CD4-positive, alpha-beta T cell treated with Interleukin-17A for 4 hours (primary cell): ENCODE measurements around the gene SYMPK.
A peak's percentile ranks its signal among the peaks of the same experiment; 100 is the strongest.
"Not testable (repeated sequence)": the region's sequence is repeated elsewhere in the genome, so short reads cannot be mapped to it uniquely, and the experiment has no call there.

Experiments used
- DNase-seq: peaks from one replicate; pipeline ENCODE4 v3.0.0-alpha.2; 2020; ENCODE audit warnings: mixed read lengths

Gene SYMPK

DNA sequence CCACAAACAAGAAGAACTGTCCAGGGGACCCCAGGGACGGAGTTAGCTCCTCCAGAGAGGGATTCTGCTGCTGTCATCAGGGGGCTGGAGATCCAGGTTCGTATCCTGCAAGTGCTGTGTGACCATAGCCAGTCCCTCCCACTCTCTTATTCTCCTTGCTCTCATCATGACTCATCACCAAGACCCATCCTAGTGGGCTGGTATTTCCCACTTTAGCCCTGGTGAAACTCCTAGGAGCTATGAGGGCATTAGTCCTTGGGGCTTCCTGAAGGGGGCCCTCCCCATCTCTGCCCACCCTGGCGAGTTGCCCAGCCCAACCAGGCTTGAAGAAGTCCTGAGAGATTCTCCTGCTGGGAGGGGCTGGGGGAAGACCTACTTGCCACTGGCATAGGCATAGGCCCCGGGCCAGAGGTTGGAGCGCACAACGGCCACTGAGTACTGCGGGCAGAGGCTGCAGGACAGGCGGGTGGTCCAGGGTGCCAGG, 62.8 kb downstream of the SYMPK start:
- DNase-seq = no peak

DNA sequence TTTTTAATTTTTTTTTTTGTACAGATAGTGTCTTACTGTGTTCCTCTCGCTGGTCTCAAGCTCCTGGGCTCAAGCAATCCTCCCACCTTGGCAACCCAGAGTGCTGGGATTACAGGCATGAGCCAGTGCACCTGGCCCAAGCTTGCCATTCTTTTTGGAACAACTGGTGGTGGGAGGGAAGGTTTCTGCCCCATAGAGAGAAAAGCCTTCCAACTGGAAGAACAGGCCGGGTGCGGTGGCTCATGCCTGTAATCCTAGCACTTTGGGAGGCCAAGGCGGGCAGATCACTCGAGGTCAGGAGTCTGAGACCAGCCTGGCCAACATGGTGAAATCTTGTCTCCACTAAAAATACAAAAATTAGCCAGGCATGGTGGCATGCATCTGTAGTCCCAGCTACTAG, 63.4 kb downstream of the SYMPK start:
- DNase-seq = not testable (repeated sequence)

DNA sequence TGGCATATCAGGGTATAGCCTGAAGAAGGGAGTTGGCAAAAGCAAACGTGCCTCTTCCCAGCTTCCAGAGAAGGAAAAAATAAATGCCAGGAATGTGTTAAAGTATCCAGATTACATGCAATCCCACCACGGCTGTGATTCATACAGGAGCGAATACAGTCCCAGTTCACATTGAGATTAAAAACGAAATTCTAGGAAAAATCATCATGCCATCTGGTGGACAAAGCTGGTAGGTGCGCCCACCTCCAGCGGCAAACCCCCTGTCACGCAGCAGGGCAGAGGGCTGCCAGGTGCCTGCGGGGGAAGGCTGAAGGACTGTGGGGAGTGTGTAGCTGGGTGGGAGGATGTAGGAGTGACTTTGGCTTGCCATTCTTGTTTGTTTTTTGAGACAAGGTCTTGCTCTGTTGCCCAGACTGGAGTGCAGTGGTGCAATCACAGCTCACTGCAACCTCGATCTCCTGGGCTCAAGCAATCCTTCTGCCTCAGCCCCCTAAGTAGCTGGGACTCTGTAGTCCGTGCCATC, 63.9 kb downstream of the SYMPK start:
- peak; percentile 73 for DNase-seq

GRCh38 chr19:45794627-45795026, 68.3 kb downstream of the SYMPK start:
- DNase-seq = no peak

GRCh38 chr19:45793876-45794275, 69.1 kb downstream of the SYMPK start:
- no peak for DNase-seq

DNA sequence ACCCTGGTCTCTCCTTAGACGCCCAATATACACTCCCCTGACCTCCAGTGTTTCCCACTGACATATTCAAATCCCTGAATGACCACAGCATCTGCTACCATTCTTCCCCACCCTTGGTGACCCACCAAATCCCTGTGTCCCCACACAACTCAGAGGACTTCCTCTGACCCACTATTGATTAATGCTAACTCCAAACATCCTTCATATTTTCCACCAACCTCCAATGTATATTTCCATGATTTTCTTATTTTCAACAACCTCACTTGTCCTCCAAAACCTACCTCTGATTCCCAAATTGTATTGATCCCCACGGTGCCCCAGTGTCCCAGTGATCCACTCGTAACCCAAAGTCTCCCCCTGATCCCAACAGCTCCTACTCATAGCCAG, 69.8 kb downstream of the SYMPK start:
- no peak for DNase-seq

DNA sequence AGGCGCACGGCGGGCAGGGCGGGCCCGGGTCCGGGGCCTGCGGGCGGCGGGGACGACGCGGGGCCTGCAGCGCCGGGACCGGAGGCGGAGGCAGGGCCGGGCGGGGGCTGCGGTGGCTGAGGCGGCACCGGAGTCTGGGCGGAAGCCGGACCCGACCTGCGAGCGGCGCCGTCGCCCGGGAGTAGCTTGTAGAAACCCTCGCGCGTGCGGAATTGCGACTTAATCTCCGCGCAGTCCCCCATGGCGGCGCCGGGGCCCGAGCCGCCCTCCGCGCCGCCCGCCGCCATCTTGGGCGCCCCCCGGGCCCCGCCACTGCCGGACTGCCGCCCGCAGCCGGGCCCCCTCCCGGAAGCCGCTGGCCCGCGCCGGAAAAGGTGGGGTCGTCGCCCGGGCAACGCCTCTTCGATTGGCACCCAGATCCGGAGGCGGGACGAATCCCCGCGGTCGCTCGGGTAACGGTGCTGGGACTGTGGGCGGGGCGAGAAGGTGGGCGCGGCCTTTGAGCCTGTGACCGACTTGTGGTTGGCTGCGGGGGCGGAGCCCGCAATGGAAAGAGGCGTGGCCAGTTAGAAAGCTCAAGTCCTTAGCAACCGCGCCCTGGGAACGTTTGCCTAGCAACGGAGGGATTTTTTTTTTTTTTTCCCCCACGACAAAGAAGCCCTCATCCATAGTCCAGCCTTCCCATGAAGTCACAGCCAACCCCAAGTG, 70.3 kb downstream of the SYMPK start, which contains the start of gene DMWD:
DMWD (minus strand) TSS at position 376 of the 708 bp plus-strand sequence; CDS start at position 287, 89 bp downstream.
- DNase-seq = peak; percentile 100

GRCh38 chr19:45791744-45792469, 71.0 kb downstream of the SYMPK start:
- no peak for DNase-seq

DNA sequence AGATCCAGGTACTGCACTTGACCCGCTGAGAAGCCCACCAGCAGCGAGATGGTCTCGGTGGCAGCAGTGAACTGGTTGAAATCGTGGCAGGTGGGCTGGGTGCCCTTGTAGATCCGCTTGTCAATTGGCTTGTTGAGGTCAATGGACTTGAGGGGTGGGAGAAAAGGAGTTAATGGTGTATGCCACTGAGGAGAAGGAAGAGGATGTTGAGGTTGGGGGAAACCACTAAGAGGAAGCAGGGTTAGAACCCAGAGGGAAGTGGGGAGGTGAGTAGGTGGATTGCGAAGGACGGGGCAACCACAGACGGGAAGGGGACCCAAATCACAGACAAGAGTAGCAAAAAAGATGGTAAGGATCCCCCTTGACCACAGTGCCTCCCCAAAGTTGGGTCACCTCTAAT, 72.0 kb downstream of the SYMPK start:
- DNase-seq = peak; percentile 52

GRCh38 chr19:45789035-45789786, 73.7 kb downstream of the SYMPK start:
- no peak for DNase-seq

DNA sequence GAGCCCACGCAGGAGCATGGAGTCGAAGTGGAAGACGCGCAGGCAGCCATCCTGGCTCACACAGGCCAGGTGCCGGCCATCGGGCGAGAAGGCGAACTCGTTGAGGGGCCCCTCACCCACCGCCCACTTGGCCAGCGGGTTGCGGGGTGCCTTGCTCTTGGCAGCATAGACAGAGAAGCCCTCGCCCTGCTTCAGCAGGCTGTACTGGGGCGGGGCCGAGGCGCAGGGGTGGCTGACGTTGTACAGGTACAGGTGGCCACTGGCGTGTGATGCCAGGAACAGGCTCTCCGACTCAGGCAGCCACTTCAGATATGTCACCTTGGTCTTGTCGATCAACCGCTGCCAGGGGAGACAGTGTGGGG, 76.4 kb downstream of the SYMPK start:
- DNase-seq = no peak

DNA sequence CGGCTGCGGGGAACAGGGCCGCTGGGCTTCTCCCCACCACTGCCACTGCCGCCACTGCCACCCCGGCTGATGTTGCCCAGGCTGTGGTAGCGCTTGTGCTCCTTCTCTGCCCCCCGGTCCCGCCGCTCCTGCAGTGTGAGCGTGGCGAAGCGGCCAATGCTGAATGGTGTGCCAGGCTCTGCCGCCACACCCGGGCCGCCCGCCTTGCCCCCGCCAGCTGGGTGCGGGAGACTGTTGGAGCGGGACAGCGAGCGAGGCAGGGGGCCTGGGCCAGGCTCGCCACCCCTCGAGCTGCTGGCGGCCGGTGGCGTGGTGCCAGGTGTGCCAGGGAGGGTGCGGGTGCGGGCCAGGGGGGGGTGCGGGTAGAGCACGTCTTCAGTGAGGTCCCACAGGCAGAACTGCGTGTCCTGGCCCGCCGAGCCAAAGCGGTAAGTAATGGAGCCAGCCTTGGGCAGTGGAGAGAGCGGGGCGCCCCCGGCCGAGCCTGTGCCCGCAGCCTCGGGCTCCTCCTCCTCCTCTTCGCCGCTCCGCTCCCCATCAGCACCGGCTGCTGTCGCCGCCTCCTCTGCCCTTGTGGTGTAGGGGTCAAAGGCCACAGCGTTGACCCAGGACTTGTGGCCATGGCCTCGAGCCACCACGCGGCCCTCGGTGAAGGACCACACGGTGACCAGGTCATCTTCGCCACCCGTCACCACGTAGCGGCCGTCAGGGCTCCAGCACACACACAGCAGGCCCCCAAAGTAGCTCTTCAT, 77.0 kb downstream of the SYMPK start:
- DNase-seq = no peak

GRCh38 chr19:45785097-45785496, 77.8 kb downstream of the SYMPK start:
- DNase-seq = no peak

DNA sequence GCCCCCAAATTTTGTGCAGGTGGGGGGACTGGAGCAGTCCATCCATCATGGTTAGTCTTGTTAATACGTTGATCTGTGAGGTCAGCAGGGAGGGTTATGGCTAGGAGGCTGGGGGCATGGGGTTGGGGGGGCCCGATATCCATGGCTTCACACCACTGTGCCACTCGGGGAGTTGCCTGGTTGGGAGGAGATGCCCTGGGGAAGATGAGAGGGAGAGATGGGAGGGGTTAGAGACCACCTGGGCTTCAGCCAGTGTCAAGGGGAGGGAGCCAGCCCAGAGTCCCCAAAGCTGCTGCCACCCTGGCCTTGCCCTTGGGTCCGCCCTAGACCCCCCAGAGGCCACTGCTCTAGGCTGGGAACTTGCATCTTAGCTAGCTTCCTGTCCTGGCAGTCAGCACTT, 78.9 kb downstream of the SYMPK start:
- no peak for DNase-seq

- DNase-seq = no peak
Observed at GRCh38 chr19:45782820-45783785, 79.8 kb downstream of the SYMPK start.

DNA sequence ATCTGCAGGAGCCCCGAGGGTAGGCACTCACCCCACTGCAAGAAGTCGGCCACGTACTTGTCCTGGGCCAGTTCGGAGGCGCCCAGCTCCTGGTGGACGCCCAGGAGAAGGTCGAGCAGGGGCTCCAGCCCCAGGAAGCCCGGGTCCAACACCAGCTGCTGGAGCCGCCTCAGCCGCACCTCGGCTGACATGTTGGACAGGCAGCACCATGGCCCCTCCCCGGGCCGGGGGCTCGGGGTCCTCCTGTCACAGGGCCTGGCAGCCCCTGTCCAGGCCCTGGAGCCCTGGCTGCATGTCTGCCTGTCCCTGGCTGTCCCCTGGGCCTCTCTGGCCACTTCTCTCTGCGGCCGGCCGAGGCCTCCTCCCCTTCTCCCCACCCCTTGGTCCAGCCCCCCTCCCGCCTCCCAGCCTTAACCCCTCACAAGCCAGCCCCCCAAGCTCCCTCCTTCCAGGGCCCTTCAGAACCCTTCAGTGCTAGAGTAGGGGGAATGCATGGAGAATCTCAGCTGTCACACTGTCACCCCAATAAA, 80.7 kb downstream of the SYMPK start, which contains the start of gene DMPK:
DMPK (minus strand) TSS at position 329 of the 530 bp plus-strand sequence; CDS start at position 191, 138 bp downstream.
- DNase-seq = no peak

DNA sequence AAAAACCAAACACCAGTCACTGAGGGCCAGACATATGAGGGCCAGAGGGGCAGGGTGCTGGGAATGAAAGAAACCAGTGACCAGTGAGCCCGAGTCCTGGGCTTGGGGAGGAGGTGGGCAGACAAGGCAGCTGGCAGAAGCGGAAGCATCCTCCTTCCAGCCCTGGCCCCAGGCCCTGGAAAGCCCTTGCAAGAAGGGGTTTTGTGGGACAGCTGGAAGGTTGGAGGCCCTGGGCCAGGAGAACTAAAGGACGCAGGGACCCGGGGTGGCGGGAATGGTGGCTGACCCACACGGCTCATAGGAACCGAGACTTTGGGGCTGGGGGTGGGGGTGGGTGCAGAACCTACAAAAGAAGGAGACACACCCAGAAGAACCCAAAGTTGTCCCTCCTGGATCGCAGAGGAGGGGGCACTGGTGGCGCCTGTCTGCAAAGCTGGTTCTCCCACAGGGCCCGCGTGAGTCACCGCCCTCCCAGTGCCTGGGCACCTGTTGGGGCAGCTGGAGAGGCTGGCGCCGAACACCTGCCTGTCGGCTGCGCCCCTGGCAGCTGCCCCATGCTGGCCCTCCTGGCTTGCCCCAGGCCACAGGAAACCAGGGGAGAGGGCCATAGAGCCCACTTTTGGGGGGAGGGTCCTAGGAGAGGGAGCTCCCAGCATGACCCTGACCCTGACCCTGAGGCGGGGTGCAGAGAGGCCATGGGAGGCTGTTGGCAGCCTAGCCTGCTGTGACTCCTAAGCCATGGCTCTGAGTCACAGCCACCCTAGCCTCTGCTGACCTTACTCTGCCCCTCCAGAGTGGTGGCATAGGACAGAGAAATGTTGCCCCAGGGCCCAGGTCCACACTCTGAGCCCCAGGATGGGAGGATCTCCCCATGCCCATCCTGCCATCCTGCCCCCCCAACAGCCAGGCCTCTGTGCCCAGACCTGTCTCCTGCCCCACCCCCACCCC, 81.5 kb downstream of the SYMPK start:
- no peak for DNase-seq

GRCh38 chr19:45780448-45781213, 82.3 kb downstream of the SYMPK start:
- DNase-seq = no peak

DNA sequence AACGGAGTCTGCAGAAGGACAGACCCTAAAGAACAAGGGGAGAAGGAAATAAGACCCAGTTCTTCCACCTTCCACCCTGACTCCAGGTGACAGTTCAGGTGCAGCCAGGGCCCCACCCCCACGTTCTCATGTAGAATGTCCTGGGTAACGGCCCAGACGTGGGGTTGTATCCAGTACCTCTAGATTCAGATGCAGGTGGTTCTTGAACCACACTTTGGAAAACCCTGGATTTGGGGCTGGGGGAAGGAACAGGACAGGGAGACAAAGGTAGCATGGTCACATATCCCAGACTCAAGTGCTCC, 82.8 kb downstream of the SYMPK start:
- no peak for DNase-seq
